Gastroesophageal sphincter (tissue), 4 donors: ENCODE results near the gene IL23R. TPM values are rescaled to one million over a fixed set of nuclear protein-coding genes. Genes with fewer than 3 reads are reported as not detected.

ENCODE experiments used
- ATAC-seq: fragments of 150-250 bp; one replicate; pipeline ENCODE4 v1.9.1; 2016; ENCODE audit warnings: mild to moderate bottlenecking, moderate library complexity
- H3K27ac ChIP-seq, 4 donors: fragments of 200-600 bp; sonication (generic) in 3 of 4; 1 replicate in 3 of 4; 2 replicates in 1 of 4; pipeline ENCODE4 v1.5.1; 2016 to 2019
- H3K27me3 ChIP-seq: fragments of 200-600 bp; sonication (generic); one replicate; pipeline ENCODE4 v1.5.1; 2019
- H3K36me3 ChIP-seq, 2 donors: fragments of 200-600 bp; sonication (generic); one replicate each; pipeline ENCODE4 v1.5.1; 2019; ENCODE audit warnings: control low read depth in 1 of 2
- H3K4me1 ChIP-seq, 3 donors: fragments of 200-600 bp; sonication (generic); 1 replicate in 2 of 3; 2 replicates in 1 of 3; pipeline ENCODE4 v1.5.1; 2016 to 2019; ENCODE audit warnings: control low read depth in 2 of 3
- H3K4me3 ChIP-seq, 2 donors: fragments of 200-600 bp; sonication (generic); one replicate each; pipeline ENCODE4 v1.5.1; 2019; ENCODE audit warnings: mild to moderate bottlenecking in 1 of 2, moderate library complexity in 1 of 2
- H3K9me3 ChIP-seq, 3 donors: fragments of 200-600 bp; sonication (generic); one replicate each; pipeline ENCODE4 v1.5.1; 2017 to 2019; ENCODE audit warnings: control low read depth in 2 of 3
- EP300 ChIP-seq: sonication (generic); formaldehyde crosslinking; IDR thresholded peaks from one replicate; pipeline ENCODE4 v1.6.1; 2017; ENCODE audit warnings: antibody characterized with exemption, mild to moderate bottlenecking
- POLR2A ChIP-seq, 2 donors: fragments of 450-650 bp; IDR thresholded peaks; one replicate each; pipeline ENCODE4 v1.6.1; 2017; ENCODE audit warnings: antibody characterized with exemption in 2 of 2, mild to moderate bottlenecking in 2 of 2, moderate library complexity in 1 of 2
- POLR2AphosphoS5 ChIP-seq: sonication (generic); formaldehyde crosslinking; IDR thresholded peaks from one replicate; pipeline ENCODE4 v1.6.1; 2017; ENCODE audit warnings: antibody characterized with exemption
- WGBS, 2 donors: methylation state at CpG; one replicate each; pipeline ENCODE4 v1.1.5; 2018; ENCODE audit warnings: low coverage in 1 of 2; 5-methylcytosine and 5-hydroxymethylcytosine counted together
- total RNA-seq, 4 donors: library from RNA; depleted of rRNA; stranded (reverse); fragments of >200 nt; gene quantifications; one replicate each; pipeline ENCODE4 v1.1.0, GENCODE V29; 2016
- TF ChIP-seq, protein P1 (sequence below), 4 experiments: fragments of 200-600 bp in 2 of 4; fragments of 450-650 bp in 2 of 4; sonication (generic) in 1 of 4; IDR thresholded peaks; one replicate each; pipeline ENCODE4 v1.5.1; 2017 to 2019; ENCODE audit warnings: antibody characterized with exemption in 4 of 4, mild to moderate bottlenecking in 2 of 4, moderate library complexity in 2 of 4

The IL23R gene
- total RNA-seq, 4 donors from 2014 or later = not detected

DNA sequence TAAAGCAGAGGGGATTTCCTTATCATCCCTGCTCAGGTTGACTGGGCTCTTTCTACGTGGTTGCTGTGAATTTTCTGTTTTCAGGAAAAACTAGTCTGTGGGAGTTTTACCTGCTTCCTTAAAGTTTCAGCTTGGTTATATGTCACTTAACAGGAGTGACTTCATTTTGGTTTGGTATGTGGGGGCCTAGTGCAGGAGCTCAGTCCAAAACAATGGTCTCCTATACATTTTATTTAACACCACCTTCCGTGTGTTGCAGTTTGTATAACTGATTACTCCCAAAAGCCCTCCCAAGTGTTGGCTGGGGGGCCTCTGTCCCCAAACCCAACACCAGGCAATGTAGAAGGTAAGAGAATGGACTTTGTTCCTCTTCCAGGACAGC lies 5.3 kb downstream of the IL23R start:
- H3K36me3 ChIP-seq = no peaks in the 10 kb centered on the region
- H3K4me3 ChIP-seq = no peak overlapping the region
- no peak for ATAC-seq
- no peaks in the 10 kb centered on the region for H3K27me3 ChIP-seq
- no peak for TF ChIP-seq POLR2A (IDR thresholded peaks at IDR 0.05)
- TF ChIP-seq, protein P1, sequence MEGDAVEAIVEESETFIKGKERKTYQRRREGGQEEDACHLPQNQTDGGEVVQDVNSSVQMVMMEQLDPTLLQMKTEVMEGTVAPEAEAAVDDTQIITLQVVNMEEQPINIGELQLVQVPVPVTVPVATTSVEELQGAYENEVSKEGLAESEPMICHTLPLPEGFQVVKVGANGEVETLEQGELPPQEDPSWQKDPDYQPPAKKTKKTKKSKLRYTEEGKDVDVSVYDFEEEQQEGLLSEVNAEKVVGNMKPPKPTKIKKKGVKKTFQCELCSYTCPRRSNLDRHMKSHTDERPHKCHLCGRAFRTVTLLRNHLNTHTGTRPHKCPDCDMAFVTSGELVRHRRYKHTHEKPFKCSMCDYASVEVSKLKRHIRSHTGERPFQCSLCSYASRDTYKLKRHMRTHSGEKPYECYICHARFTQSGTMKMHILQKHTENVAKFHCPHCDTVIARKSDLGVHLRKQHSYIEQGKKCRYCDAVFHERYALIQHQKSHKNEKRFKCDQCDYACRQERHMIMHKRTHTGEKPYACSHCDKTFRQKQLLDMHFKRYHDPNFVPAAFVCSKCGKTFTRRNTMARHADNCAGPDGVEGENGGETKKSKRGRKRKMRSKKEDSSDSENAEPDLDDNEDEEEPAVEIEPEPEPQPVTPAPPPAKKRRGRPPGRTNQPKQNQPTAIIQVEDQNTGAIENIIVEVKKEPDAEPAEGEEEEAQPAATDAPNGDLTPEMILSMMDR (IDR thresholded peaks at IDR 0.05) = no peak
- TF ChIP-seq EP300 = no peak
- TF ChIP-seq POLR2AphosphoS5 = no peak
- H3K27ac ChIP-seq = no peak overlapping the region
- H3K4me1 ChIP-seq = no peaks in the 10 kb centered on the region
- H3K9me3 ChIP-seq = no peaks in the 10 kb centered on the region
- 59 to 79% methylated on average over 2 of the region's 2 CpGs for WGBS, 2 donors

DNA sequence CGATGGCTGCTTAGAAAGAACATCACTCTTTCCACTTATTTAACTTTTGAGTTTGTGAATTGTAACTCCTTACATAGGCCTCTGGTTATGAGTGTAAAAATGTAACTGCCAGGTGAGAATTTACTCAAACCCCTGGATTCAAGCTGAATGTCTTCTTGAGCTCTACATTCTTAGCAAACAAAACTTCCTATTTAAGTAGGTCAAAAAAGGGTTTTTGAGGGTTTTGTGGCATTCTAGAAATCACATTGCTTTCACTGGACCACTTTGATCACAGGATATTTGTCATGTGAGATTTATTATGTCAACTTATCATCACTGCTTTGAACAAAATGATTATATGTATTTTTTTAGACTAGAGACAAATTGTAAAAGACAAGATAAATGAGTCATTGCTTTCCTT lies 5.7 kb downstream of the IL23R start:
- H3K27ac ChIP-seq = no peak overlapping the region
- no peaks in the 10 kb centered on the region for H3K9me3 ChIP-seq
- no peaks in the 10 kb centered on the region for H3K36me3 ChIP-seq
- H3K4me1 ChIP-seq = no peaks in the 10 kb centered on the region
- TF ChIP-seq POLR2AphosphoS5 (no peak), POLR2A (IDR thresholded peaks at IDR 0.05) (no peak), EP300 (no peak)
- TF ChIP-seq, protein P1 (IDR thresholded peaks at IDR 0.05) = no peak
- H3K4me3 ChIP-seq = no peak overlapping the region
- no peaks in the 10 kb centered on the region for H3K27me3 ChIP-seq
- no peak for ATAC-seq
- 31 to 43% methylated on average over 1 of the region's 1 CpG for WGBS, 2 donors

GRCh38 chr1:67173988-67174387 lies 7.7 kb downstream of the IL23R start:
- H3K36me3 ChIP-seq = no peaks in the 10 kb centered on the region
- no peak for ATAC-seq
- H3K4me1 ChIP-seq = no peaks in the 10 kb centered on the region
- TF ChIP-seq, protein P1 (IDR thresholded peaks at IDR 0.05) = no peak
- TF ChIP-seq POLR2A (IDR thresholded peaks at IDR 0.05) (no peak), POLR2AphosphoS5 (no peak), EP300 (no peak)
- no peak overlapping the region for H3K27ac ChIP-seq
- H3K4me3 ChIP-seq = no peak overlapping the region
- no peaks in the 10 kb centered on the region for H3K27me3 ChIP-seq
- H3K9me3 ChIP-seq = no peaks in the 10 kb centered on the region

- Histone ChIP-seq H3K9me3 (no peaks in the 10 kb centered on the region), H3K27me3 (no peaks in the 10 kb centered on the region), H3K36me3 (no peaks in the 10 kb centered on the region), H3K27ac (no peak overlapping the region), H3K4me3 (no peak overlapping the region), H3K4me1 (no peaks in the 10 kb centered on the region)
- WGBS, 2 donors = 79% methylated on average over 2 of the region's 2 CpGs; no CpG with 5 or more reads in 1 of the 2 donors
- TF ChIP-seq POLR2A (IDR thresholded peaks at IDR 0.05) (no peak), POLR2AphosphoS5 (no peak), EP300 (no peak)
- TF ChIP-seq, protein P1 (IDR thresholded peaks at IDR 0.05) = no peak
- ATAC-seq = no peak
Measured at GRCh38 chr1:67174716-67175284, 8.5 kb downstream of the IL23R start.

- no peaks in the 10 kb centered on the region for H3K36me3 ChIP-seq
- H3K4me3 ChIP-seq = no peak overlapping the region
- WGBS, 2 donors = 81 to 91% methylated on average over 3 of the region's 3 CpGs
- TF ChIP-seq POLR2A (IDR thresholded peaks at IDR 0.05) (no peak), EP300 (no peak), POLR2AphosphoS5 (no peak)
- TF ChIP-seq, protein P1 (IDR thresholded peaks at IDR 0.05) = no peak
- H3K4me1 ChIP-seq = no peaks in the 10 kb centered on the region
- no peaks in the 10 kb centered on the region for H3K27me3 ChIP-seq
- no peaks in the 10 kb centered on the region for H3K9me3 ChIP-seq
- no peak overlapping the region for H3K27ac ChIP-seq
- ATAC-seq = no peak
Measured at GRCh38 chr1:67175530-67176087, 9.4 kb downstream of the IL23R start.
